ENCODE measurements around the gene KCNG4.

Gene KCNG4
- total RNA-seq: 0 reads per million in 4 experiments

GRCh38 chr16:84239909-84240308 is at the start of gene KCNG4:
KCNG4 (minus strand) TSS chr16:84240012; CDS start chr16:84237485, 2,527 bp downstream.
- no peak for DNase-seq

- no peak for DNase-seq
These were observed 49.1 kb upstream of the KCNG4 start for GRCh38 chr16:84288902-84289301.

- DNase-seq: no peak
These were observed 46.9 kb upstream of the KCNG4 start for GRCh38 chr16:84286578-84287240.

GRCh38 chr16:84284154-84284722 is 44.4 kb upstream of the KCNG4 start:
- no peak for DNase-seq

- DNase-seq: no peak
These were observed 43.7 kb upstream of the KCNG4 start for GRCh38 chr16:84283314-84284153.

- no peak for DNase-seq
These were observed 42.7 kb upstream of the KCNG4 start for GRCh38 chr16:84282533-84282932.

- no peak for DNase-seq
These were observed 41.3 kb upstream of the KCNG4 start for GRCh38 chr16:84281074-84281473.

GRCh38 chr16:84279881-84280280 is 40.1 kb upstream of the KCNG4 start:
- no peak for DNase-seq

- DNase-seq: no peak
These were observed 39.2 kb upstream of the KCNG4 start for GRCh38 chr16:84278968-84279367.

GRCh38 chr16:84278333-84278732 is 38.5 kb upstream of the KCNG4 start:
- no peak for DNase-seq

GRCh38 chr16:84277244-84277823 is 37.5 kb upstream of the KCNG4 start:
- DNase-seq: peak; percentile 57

GRCh38 chr16:84275585-84276151 is 35.9 kb upstream of the KCNG4 start:
- no peak for DNase-seq

- no peak for DNase-seq
These were observed 34.7 kb upstream of the KCNG4 start for GRCh38 chr16:84274515-84274914.

- DNase-seq: no peak
These were observed 33.0 kb upstream of the KCNG4 start for GRCh38 chr16:84272740-84273320.

- no peak for DNase-seq
These were observed 32.1 kb upstream of the KCNG4 start for GRCh38 chr16:84271866-84272265.

GRCh38 chr16:84271037-84271436 is 31.2 kb upstream of the KCNG4 start:
- DNase-seq: no peak

GRCh38 chr16:84270531-84270930 is 30.7 kb upstream of the KCNG4 start:
- no peak for DNase-seq

GRCh38 chr16:84270071-84270470 is 30.3 kb upstream of the KCNG4 start:
- DNase-seq: no peak

- DNase-seq: no peak
These were observed 28.7 kb upstream of the KCNG4 start for GRCh38 chr16:84268291-84269040.

GRCh38 chr16:84267380-84267779 is 27.6 kb upstream of the KCNG4 start:
- no peak for DNase-seq

- no peak for DNase-seq
These were observed 26.6 kb upstream of the KCNG4 start for GRCh38 chr16:84266451-84266850.

- DNase-seq: no peak
These were observed 23.1 kb upstream of the KCNG4 start for GRCh38 chr16:84262939-84263338.
